UCSD-AML1 (cell line): ENCODE results near the gene SFXN3.
A peak's percentile ranks its signal among the peaks of the same experiment; 100 is the strongest.

Experiments
- DNase-seq: peaks from one replicate; lab custom pipeline; 2025; ENCODE audit not compliant: unreplicated experiment; lab: John Stamatoyannopoulos, UW

Gene SFXN3

DNA sequence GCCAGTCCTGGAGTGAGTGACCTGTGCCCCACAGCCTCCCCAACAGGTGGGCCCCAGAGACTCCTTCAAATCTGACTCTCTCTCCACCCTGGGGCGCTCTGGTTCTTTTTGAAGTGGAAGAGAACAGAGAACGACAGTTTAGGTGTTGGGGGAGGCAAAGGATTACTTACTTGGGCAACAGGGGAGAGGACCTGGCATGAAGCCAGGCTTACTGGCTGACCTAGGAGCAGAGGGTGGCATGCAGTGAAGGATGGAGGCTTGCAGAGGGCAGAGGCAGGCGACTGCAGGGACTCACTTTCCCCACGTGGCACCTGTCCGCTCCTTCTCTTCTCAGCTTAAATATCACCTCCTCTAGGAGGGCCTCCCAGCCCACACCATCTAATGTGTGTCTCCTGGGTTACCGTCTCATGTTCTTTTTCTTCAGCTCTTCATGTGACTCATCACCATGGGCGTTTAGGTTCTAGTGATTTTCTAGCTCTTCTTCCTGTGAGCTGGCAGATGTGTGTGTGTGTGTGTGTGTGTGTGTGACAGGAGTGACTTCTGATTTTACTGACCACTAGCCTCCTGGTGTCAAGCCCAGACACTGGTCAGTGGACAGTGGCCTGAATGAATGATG, 16.0 kb upstream of the SFXN3 start:
- no peak for DNase-seq

DNA sequence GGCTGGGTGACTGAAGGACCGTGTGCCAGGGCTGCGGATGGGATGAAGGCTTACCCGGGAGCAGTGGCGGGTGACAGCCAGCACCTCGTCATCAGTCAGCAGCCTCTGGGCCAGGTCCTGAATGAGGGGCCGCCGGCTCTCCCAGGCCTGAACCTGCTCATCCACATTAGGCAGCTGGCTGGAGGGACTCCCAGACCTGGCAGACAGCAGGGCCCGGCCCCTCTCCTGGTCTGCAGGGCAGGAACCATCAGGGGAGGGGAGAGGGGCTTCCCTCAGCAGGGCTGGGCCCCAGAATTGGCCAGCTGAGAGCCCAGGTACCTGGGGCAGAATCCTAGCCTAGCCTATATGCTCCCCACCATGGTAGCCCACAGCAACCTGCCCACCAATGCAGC, 15.5 kb upstream of the SFXN3 start:
- no peak for DNase-seq

DNA sequence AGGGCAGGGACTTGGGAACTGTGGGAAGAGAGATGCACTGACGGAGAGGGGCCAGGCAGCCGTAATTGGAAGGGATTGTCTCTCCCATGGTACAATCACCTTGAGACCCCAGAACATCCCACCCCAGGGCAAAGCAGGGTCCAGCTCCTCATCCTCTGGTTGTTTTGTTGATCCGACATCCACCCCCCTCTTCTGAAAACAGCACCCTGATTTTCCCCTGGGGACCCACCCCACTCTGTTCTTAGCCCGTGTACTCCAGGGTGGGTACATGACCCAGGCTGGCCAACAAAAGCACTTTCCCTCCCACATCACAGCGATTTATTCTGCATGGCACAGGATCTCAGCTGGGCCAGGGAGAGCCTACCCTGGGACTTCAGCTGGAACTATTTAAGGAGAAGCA, 14.2 kb upstream of the SFXN3 start:
- no peak for DNase-seq

DNA sequence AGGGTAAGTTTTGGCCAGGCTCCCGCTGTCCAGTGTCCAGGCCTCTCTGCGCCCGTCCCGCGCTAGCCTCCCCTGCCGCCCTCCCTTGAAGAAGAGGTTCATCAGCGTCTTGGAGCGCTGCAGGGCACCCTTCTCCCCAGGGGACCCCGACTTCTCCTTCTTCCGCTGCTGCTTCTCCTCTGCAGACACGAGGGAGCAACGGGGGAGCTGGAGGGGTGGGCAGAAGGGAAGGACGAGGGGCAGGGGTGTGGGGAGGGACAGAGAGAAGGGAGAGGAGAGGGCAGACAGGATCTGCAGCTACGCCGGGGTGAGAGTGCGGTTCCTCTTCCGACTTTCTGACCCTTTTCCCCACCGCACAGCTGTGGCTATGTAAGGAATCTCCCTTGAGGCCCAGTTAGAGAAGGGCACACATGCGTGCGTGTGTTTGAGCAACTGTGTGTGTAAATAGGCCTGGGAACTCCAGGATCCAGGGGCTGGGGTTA, 12.9 kb upstream of the SFXN3 start:
- DNase-seq = peak; percentile 27

DNA sequence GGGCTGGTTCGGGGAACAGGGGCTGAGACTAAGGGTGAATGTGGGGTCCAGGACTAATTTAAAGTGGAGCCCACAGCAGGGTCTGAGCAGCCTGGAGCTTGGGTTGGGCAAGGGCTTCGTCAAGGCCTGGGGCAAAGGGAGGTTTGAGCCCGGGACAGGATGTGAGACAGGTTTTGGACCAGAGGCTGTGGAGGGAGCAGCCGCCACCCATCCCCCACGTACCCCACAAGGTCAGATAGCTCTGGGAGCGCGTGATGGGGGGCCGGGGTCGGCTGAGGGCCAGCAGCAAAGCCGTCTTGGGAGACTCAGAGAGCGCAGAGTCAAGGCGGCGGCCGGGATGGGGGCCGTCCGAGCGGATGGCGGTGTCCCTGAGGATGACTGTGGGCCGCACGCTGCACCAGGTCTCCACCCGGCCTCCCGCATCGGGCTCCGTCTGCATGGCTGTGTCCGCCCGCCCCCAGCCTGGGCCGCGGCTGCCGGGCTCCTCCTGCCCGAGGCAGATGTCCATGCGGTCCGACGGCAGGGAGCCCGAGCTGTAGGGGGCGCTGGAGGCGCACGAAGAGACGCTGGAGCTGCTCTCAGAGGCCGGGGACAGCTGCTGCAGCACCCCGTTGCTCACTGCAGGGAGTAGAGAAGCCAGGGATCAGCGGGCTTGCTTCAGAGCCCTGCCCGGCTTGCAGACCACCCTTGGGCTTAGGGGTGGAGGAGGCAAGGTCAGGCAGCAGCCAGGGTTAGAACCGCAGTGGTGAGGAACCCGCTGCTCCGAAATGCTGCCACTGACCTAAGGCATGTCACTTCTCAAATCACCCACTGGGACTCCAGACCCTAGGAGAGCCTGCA, 12.2 kb upstream of the SFXN3 start:
- peak; percentile 90 for DNase-seq

GRCh38 chr10:101019440-101019703, 11.7 kb upstream of the SFXN3 start:
- no peak for DNase-seq

GRCh38 chr10:101020427-101021075, 10.5 kb upstream of the SFXN3 start:
- DNase-seq = no peak

- DNase-seq = no peak
These were observed 9.8 kb upstream of the SFXN3 start for GRCh38 chr10:101021239-101021638.

DNA sequence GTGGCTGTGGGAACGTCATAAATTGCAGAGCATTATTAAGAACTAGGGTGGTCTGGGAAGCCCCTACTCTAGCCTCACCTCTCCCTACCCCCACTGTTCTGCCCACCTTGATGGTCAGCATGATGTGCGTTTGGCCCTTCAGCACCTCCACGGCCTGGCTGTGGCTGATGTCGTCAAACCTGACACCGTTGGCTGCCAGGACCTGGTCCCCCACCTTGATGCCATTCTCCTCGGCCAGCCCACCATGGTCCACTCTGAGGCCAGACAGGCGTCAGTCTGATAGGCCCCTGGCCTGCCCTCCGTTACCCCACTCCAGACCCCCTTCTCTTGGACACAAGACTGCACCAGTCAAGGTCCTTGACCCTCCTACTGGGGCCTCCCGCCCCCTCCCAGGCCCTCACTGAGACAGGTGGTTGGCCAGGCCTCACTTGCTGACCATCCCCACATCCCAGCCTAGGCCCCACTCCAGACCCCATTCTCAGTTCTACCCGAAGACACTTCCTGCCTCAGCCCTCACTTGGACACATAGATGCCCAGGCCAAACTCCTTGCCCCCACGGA, 9.3 kb upstream of the SFXN3 start:
- DNase-seq = no peak

DNA sequence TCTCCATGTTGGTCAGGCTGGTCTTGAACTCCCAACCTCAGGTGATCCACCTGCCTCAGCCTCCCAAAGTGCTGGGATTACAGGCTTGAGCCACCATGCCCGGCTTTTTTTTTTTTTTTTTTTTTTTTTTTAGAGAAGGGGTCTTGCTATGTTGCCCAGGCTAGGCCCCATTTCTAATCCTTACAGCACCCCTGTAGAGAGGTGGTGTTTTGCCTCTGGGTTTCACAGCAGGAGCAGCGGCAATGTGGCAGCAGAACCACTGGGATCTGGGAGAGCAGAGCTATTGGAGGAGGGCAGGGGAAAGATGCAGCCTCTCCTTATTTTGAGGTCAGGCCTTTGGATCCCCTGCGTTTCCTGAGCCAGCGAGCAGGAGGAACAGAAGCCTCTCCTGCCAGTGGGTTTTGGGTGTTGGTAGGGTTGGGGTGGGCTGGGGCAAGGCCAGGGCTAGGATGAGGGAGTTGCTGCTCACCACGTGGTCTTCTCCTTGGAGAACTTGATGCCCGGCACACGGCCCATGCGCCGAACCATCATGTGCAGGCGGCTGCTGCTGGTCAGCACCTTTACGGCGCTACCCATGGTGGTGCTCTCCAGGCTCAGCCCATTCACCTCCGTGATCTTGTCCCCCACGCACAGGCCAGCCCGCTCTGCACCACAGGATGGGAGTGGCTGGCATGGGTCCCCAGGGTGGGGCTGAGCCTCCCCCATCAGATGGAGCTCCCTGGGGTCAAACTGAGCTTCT, 7.9 kb upstream of the SFXN3 start:
- no peak for DNase-seq

DNA sequence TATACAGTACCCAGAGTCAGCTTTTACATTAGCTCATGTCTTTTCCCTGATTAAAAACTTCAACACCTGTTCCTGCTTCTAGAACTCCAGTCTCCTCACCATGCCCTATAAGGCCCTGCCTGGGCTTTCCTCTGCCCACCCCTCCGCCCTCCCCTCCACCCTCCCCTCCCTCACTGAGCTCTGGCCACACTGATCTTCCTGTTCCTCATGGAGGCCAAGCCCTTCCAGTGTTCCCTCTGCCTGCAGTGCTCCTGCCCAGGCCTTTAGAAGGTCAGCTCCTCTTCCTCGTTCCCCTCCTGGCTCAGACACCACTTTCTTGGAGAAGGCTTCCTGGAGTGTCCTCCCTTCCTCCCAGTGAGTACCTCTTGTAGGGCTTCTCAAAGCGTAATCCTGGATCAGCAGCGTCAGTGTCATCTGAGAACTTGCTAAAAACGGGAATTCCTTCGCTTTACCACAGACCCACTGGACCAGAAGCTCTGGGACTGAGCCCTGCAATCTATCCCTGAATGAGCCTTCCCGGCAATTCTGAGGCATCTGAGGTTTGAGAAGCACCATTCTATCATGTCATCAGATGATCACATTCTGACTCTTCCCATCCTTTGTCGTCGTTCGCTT, 3.8 kb upstream of the SFXN3 start:
- DNase-seq = peak; percentile 33

DNA sequence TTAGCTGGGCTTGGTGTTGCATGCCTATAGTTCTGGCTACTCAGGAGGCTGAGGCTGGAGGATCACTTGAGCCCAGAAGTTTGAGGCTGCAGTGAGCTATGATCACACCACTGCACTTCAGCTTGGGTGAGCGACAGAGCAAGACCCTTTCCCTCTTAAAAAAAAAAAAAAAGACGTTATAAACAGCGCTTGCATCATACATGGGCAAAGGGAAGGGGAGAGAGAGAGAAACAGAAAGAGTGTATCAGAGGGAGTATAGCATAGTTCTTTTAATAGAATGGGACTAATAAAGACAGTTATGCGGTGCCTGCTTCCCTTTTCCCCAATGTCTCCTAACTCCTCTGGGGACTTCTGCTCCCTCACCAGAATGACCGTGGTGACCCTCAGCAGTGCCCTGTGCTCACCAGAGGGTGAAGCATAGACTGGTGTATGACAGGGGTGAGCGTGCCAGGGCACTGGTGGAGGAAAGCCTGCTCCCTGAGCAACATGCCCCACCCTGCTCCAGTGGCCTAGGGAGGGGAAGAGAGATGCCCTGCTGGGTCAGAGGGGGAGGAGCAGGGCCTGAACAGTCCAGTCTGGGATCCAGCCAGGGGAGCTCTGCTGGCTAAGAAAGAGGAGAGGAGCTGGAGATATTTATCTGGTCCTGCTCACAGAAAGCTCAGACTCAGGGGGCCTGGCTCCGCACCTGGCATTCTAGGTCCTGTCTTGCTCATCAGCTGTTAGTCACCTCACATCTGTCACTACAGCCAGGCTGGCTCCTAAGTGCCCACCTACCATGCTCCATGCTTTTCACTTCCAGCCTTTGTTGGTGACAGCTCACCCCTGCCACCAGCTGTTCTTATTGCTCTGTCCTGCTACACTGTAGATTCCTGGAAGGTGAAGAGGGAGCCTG, 2.3 kb upstream of the SFXN3 start:
- DNase-seq = peak; percentile 25

DNA sequence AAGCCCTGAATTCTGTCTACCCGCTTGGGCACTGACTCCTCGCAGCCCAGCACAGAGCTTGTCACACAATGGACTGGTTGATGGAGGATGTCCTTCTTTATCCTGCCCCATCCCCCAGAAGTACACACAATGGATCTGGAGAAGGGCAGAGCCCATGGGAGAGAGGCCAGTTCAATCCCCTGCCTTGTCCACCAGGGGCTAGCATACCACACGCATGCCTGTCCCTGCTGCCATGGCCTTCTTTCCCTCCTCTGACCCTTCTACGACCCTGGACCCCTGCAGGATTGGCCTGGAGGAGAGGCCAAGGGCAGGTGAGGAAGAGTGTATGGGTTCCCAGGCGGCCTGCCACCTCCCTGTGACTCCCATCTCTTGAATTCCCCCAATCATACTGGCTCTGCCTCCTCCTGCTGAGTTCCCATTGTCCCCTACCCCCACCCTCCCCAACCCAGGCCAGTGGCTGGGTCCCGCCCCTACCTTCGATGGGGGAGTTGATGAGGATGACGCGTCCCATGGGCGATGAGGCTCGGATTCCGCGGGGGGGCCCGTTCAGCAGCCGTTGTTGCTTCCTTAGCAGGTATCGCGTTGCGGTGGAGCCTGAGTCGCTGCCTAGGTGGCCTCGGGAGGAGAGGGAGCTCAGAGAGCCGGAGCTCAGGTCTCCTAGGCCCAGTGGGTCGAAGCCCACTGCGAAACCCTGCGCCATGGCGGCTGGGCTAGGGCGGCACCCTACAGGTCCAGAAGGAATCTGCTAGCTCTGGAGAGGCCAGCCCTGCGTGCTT, 1.3 kb upstream of the SFXN3 start:
- DNase-seq = no peak

DNA sequence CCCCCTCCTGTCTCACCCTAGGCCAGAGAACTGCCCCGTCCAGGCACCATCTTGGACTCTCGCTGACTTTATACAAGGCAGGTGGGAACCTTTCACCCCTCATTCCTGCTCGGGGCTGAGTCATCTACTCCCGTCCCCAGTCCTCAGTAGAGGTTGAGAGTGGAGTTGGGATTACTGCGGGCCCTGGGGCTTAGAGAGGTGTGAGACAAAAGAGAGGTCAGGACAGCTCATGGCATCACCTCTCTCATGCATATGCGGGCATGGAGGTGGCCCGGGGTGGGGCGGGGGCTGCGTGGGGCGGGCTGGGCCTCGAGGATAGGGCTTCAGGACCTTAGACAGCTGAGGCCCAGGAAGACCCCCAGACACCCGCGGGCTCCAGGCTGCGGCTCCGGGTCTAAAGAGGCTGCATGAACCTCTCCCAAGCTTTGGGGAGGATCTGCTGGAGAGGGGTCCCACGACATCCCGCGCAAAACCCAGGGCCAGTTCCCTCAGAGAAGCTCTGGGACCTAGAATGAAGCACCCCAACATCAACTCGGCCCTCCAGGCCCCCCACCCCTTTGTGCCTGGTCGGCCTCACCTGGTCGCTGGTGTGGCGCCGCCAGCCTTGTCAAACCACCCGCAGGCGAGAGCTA, 422 bp upstream of the SFXN3 start:
- DNase-seq = no peak

DNA sequence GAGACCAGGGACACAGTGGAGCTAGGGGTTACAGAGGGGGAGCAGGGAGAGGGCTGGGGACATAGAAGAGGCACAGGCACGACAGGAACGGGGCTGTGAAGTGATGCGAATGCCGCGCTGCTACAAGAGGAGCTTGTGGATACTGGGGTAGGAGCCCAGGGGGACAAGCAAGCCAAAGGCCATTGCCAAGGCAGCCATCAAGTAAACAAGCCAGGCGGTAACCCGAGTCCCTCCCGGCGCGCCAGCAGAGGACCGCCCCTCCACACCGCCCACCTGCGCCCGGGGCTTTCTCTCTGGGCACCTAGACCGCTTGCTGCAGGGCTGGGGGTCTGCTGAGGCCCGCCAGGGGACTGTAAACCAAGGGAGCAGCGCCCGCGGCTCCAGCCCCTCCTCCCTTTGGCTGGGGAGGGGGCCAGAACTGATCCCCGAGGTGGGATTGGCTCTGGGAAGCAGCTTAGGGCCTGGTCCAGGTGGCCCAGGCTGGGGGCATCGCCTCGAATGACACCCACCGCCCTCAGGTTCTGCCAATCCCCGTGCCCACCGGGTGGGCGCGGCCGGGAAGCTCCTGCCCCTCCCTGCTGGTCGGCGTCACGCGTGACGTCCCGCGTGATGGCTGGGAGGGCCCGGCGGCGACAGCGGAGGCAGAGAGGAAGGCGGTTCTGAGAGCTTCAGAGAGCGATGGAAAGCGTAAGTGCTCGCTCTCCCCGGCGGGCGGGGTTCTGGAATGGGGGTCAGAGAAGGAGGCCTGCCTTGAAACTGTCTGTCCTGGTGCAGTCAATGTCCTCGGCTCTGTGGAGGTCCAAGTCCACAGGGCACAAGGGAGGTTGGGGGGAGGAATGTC, 982 bp downstream of the SFXN3 start:
- peak; percentile 79 for DNase-seq

- peak; percentile 79 for DNase-seq
These were observed 1.7 kb downstream of the SFXN3 start for GRCh38 chr10:101032637-101033224.

DNA sequence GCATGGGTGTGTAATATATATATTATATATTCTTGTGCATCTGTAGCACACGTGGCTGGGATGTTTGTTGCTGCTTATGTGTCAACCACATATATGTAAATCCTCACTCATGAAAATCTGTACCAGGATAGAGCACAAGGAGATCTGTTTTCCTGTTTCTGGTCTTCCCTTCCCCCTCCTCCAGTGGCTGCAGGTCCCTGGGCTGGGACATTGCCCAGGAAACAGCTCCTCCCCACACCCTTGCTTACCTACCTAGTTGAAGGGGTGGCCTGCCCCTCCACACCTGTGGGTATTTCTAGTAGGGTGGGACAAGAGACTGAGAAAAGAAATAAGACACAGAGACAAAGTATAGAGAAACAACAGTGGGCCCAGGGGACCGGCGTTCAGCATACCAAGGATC, 2.2 kb downstream of the SFXN3 start:
- DNase-seq = no peak
